GM21528 (cell line): ENCODE measurements around the gene DGKH.
"Not testable (repeated sequence)": the region's sequence is repeated elsewhere in the genome, so short reads cannot be mapped to it uniquely, and the experiment has no call there.

Experiments used
- ATAC-seq: cut with Tn5 transposase; IDR thresholded peaks from one replicate; pipeline ENCODE4 v1.9.1; 2021; ENCODE audit warnings: mild to moderate bottlenecking, moderate library complexity; ENCODE audit not compliant: unreplicated experiment, low FRiP score

Gene DGKH

DNA sequence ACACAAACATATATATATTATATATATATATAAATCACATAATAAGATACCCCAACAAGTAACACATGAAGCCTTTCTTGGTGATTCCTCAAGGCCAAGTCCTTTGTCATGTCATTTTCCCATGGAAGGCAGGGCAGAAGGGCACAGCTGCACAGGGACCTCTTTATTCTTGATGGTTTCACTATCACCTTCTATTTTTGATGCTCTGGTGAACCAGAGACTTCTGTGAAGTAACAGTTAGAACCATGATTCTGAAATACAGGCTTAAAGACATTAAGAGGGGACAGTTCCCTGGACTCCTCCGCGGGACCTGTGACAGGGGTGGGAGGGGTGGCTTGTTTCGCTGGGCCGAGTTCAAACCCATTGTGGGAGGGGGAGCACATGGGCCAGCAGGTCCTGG lies 104.0 kb downstream of the DGKH start:
- no peak for ATAC-seq

DNA sequence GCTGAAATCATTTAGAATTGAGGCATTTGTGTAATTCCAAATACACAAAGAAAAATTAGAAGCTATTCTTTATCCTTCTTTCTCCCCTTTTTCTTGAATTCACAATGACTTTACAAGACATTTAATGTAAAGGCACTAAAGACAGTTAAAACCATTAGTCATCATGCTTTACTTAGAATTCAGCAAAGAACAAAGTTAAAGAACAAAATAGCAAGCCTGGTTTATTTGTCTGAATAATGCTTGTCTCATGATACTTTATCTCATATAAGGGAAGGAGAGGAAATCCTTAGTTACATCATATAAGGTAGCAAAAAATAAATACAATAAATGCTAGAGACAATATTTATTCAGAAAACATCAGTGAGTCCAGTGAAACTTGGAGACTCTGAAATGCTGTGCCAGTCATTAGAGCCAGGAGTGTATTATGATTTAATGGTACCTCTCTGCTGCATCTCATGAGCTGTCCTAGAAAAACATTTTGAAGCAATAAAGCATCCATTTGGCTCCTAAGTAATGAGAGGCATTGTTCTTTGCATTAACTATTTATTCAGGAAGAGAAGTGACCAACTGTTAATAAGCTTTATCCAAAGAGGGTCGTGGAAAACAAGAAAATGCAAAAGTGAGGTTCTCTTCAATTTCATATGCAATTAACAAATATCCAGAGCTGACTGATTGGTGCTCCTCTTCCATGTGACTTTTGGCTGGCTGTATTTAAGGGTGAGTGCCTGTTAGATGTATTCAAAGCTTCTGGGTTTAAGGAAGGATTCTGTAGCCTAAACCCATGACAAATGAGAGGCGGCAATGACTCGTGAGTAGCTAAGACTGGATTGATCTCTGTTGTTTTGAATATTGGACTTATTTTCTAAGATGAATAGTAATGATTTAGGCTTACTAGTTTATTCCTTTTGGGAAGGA lies 105.0 kb downstream of the DGKH start:
- no peak for ATAC-seq

DNA sequence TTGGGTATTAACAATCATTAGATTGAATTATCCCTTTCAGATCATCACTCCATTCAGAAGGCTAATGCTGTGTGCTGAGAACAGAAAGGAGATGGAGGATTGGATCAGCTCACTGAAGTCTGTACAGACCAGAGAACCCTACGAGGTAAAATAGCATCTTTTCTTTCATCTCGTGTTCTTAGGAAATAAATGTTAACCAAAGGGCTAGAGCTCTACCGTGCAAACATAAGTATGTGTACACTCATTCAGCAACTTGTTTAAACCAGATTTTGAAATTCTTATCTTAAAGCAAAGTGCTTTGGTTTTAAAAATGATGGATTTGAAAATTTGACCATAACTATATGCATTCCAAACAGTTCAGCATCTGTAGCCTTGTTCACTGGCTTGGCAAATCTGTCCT lies 106.8 kb downstream of the DGKH start:
- no peak for ATAC-seq

- not testable (repeated sequence) for ATAC-seq
Observed at GRCh38 chr13:42163338-42163737, 114.9 kb downstream of the DGKH start.

GRCh38 chr13:42163910-42164309 lies 115.5 kb downstream of the DGKH start:
- not testable (repeated sequence) for ATAC-seq

DNA sequence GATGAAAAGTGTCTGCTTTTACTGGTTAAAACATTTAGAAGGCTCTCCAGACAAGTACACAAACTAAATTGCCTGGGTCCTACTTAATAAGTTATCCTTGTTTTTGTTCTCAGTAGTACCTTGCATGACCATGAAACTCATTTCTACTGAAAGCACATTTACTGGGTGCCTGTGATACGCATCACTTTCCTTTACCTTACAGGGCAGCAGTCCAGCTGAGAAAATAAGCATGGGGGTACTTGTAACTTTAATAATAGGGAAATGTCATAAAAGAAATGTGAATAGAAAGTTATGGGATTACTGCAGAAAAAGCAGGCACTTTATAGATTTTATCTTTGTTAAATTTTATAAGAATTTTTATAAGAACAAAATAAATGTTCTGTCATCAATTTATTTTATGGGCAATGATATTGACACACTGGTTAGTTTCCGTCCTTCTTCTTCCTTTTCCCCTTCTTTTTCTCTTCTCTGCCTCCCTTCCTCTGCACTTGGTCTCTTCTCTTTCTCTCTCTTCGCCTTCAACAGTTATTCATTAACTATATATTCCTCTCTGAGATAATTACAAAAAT lies 116.2 kb downstream of the DGKH start:
- ATAC-seq = no peak

DNA sequence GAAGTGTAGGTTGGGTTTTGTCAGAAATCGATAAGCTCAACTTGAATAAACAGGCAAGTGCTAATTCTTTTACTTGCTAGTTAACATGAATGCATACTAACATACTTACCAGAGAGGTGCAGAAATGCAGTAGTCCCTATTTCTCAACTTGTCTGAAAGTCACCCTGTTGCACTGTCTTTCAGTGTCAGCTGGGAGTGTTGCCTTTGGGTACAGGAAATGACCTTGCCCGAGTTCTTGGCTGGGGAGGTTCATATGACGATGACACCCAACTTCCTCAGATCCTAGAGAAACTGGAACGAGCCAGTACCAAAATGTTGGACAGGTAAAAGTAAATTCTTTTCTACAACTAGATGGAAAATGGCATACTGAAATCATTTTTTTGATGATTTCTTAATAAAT lies 120.0 kb downstream of the DGKH start:
- ATAC-seq = no peak

GRCh38 chr13:42170029-42170428 lies 121.6 kb downstream of the DGKH start:
- no peak for ATAC-seq

GRCh38 chr13:42173789-42174343 lies 125.4 kb downstream of the DGKH start:
- no peak for ATAC-seq

DNA sequence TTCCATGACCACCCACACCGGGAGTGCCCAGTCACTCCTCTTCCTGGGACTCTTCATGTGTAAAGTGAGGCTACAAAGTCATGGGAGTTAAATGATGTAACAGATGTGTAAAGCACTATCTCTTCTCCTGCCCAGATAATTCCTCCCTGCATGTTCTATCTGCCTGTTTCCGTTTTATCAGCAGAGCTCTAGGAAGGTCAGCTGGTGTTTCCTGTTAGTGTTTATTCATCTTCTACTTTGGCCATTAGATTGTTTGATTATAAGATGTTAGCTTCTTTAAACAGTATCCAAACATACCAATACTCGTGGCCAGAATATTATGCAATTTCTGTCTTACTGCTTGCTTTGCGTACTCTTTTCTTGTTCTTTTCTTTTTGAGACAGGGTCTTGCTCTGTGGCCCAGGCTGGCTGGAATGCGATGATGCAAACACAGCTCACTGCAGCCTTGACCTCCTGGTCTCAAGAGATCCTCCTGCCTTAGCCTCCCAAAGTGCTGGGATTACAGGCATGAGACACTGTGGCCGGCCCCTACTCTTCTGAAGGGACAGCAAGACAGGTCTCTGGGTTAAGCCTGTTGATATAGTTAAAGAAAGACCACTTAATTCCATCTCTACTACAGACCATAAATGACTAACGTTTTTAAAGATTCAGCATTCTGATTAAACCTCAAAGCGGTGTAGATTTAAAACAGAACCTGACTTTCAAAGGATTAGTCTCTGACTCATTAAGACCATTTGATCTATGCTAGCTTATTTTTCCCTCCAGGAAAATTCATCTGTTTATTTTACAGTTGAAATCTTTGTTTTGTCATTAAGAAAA lies 126.1 kb downstream of the DGKH start:
- ATAC-seq = no peak

DNA sequence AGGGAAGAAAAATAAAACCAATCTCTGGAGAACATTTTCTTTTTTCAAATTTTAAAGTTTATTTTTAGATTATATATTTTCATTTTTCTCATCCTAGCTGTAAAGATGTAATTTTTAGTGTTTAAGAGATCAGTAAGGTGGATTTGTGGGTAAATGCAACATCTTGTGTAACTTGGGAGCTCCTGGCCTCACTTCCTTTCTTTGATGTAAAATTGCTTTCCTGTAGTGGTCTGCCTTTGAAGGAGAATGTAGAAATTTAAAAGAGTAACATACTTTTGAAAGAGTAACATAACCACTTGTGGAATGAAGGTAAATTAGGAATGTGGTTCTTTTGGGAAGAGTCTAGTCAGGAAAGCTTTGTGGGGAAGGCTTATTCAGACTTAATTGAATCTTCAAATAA lies 127.8 kb downstream of the DGKH start:
- ATAC-seq = no peak

- no peak for ATAC-seq
Observed at GRCh38 chr13:42177189-42177588, 128.7 kb downstream of the DGKH start.

- no peak for ATAC-seq
Observed at GRCh38 chr13:42181381-42181953, 133.0 kb downstream of the DGKH start.

- ATAC-seq = no peak
Observed at GRCh38 chr13:42189061-42189460, 140.6 kb downstream of the DGKH start.

GRCh38 chr13:42190529-42190928 lies 142.1 kb downstream of the DGKH start:
- ATAC-seq = no peak

DNA sequence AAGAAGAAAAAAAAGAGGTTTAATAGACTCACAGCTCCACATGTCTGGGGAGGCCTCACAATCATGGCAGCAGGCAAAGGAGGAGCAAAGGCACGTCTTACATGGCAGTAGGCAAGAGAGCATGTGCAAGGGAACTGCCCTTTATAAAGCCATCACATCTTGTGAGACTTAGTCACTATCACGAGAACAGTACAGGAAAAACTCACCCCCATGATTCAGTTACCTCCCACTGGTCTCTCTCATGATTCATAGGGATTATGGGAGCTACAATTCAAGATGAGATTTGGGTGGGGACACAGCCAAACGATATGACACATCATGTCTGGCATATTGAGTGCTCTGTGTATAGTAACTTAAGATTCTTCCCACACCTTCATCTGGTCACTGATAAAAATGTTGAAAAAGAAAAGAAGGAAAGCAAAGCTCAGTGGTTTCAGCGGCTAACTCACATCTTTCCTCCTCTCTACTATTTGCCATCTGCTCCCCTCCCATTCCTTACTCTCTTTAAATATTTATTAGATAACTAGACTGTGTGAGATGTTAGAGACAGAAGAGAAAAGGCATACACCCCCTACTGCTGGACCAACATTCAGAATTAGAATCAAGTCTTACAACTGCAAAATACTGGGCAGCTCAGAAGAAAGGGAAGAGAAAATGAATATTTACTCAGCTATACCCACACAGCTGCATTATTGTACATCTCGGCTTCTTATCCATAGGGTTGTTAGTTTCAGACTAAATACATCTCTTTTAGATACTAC lies 163.4 kb downstream of the DGKH start:
- ATAC-seq = no peak

DNA sequence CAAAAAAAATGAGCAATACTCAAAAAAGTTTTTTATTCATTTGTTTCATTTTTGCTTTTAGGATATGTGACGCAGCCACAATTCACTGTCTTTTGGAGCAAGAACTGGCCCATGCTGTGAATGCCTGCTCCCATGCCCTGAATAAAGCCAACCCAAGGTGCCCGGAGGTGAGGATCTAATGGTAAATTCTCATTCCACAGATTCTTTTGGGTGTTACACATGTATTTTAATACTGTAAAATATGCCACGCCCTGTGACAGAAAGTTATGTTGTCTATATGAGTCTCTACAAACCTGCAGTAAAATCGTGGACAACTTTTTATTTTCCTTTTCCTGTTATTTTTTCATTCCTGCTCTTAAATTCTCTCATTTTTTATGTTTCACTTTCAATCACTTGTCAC lies 166.0 kb downstream of the DGKH start:
- no peak for ATAC-seq

- no peak for ATAC-seq
Observed at GRCh38 chr13:42215578-42216421, 167.4 kb downstream of the DGKH start.

DNA sequence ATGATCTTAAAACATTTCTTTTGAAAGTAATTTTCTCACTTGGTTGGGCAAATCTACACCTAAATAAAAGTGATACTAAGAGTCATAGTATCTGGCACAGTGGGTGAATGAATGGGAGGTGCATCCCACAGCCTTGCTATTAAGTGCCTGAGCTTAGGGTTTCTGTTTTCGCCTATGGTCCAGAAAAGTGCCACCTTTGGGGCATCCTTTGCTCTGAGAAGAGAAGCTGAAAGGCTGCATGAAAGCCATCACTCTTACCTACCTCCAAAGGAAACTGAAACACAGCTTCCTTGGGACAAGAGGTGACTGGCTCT lies 167.9 kb downstream of the DGKH start:
- no peak for ATAC-seq
